Loucy (cell line): ENCODE results near the gene SPDYE5.
"Not testable (repeated sequence)": the region's sequence is repeated elsewhere in the genome, so short reads cannot be mapped to it uniquely, and the experiment has no call there.

Source experiments
- EZH2phosphoT487 ChIP-seq: fragments of 200-600 bp; IDR thresholded peaks from 2 replicates; pipeline ENCODE4 v1.6.1; 2018; ENCODE audit warnings: antibody characterized with exemption, mild to moderate bottlenecking, moderate library complexity, borderline replicate concordance
- TF ChIP-seq, protein P1 (sequence below): fragments of 200-600 bp; sonication (generic); conservative IDR thresholded peaks from 2 replicates; pipeline ENCODE4 v1.5.1; 2014; ENCODE audit warnings: mild to moderate bottlenecking, antibody characterized with exemption, low read length

DNA sequence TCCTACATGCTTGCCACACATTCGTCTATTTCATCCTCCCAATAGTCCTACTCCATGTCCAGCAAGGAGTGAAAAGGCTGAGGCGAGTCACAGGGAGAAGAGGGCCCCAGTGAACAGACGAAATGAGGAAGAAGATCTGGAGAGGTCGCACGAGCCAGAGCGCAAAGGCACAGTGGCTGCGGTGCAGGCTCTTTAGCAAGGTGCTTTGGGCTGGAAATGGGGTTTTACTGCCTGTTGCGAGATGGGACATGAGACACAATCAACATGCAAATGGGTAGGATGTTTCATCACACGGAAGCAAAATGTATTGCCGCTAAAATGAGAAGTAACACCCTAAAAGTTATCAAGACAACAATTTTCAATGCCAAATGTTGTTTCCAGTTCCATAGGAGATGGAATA is 35.7 kb upstream of the SPDYE5 start:
- TF ChIP-seq, protein P1, sequence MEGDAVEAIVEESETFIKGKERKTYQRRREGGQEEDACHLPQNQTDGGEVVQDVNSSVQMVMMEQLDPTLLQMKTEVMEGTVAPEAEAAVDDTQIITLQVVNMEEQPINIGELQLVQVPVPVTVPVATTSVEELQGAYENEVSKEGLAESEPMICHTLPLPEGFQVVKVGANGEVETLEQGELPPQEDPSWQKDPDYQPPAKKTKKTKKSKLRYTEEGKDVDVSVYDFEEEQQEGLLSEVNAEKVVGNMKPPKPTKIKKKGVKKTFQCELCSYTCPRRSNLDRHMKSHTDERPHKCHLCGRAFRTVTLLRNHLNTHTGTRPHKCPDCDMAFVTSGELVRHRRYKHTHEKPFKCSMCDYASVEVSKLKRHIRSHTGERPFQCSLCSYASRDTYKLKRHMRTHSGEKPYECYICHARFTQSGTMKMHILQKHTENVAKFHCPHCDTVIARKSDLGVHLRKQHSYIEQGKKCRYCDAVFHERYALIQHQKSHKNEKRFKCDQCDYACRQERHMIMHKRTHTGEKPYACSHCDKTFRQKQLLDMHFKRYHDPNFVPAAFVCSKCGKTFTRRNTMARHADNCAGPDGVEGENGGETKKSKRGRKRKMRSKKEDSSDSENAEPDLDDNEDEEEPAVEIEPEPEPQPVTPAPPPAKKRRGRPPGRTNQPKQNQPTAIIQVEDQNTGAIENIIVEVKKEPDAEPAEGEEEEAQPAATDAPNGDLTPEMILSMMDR: not testable (repeated sequence)
- TF ChIP-seq EZH2phosphoT487: not testable (repeated sequence)
